Keratinocyte (primary cell): ENCODE data around the gene CIDEA. TPM values are rescaled to one million over a fixed set of nuclear protein-coding genes. Genes with fewer than 3 reads are reported as not detected.

Experiments
- DNase-seq: peaks from one replicate; pipeline ENCODE4 v3.0.0-alpha.2; 2011; ENCODE audit warnings: low read depth, missing footprints, low spot score
- FAIRE-seq: peaks from 2 replicates; lab custom pipeline; 2011; peaks lifted over from hg19 to GRCh38; lab: Jason Lieb, UNC
- H2AFZ ChIP-seq: 2 replicates; pipeline ENCODE4 v1.6.0; 2012; ENCODE audit warnings: low read length, control low read depth, inconsistent platforms; ENCODE audit not compliant: control insufficient read depth
- H3K27ac ChIP-seq: 2 replicates; pipeline ENCODE4 v1.5.1; 2011; ENCODE audit warnings: low read length; ENCODE audit not compliant: control insufficient read depth, insufficient read depth
- H3K27me3 ChIP-seq: 3 replicates; pipeline ENCODE4 v1.6.0; 2011; ENCODE audit warnings: low read length; ENCODE audit not compliant: control insufficient read depth, insufficient read depth; ENCODE audit errors: extremely low read depth
- H3K36me3 ChIP-seq, 2 experiments: 2 replicates in 1 of 2; 3 replicates in 1 of 2; pipeline ENCODE4 v1.5.1; 2011; ENCODE audit warnings: low read length in 2 of 2, mild to moderate bottlenecking in 1 of 2; ENCODE audit not compliant: control insufficient read depth in 2 of 2, insufficient read depth in 2 of 2; ENCODE audit errors: extremely low read depth in 1 of 2
- H3K4me1 ChIP-seq: 3 replicates; pipeline ENCODE4 v1.5.1; 2011; ENCODE audit warnings: low read length; ENCODE audit not compliant: control insufficient read depth, insufficient read depth; ENCODE audit errors: extremely low read depth
- H3K4me2 ChIP-seq: 3 replicates; pipeline ENCODE4 v1.6.0; 2011; ENCODE audit warnings: low read depth, low read length; ENCODE audit not compliant: control insufficient read depth, insufficient read depth; ENCODE audit errors: extremely low read depth
- H3K4me3 ChIP-seq, 3 experiments: fragments of 200-600 bp in 1 of 3; sonication (generic) in 1 of 3; 2 replicates in 2 of 3; 3 replicates in 1 of 3; pipeline ENCODE4 v1.5.1; 2011 to 2016; ENCODE audit warnings: low read length in 3 of 3, mild to moderate bottlenecking in 3 of 3, control low read depth in 2 of 3, inconsistent platforms in 1 of 3, low read depth in 1 of 3, mixed read lengths in 1 of 3, mixed run types in 1 of 3, moderate library complexity in 1 of 3; ENCODE audit not compliant: control insufficient read depth in 2 of 3, insufficient read depth in 2 of 3; ENCODE audit errors: extremely low read depth in 1 of 3
- H3K79me2 ChIP-seq: 2 replicates; pipeline ENCODE4 v1.6.0; 2012; ENCODE audit warnings: low read length; ENCODE audit not compliant: control insufficient read depth, insufficient read depth
- H3K9ac ChIP-seq: 3 replicates; pipeline ENCODE4 v1.6.0; 2011; ENCODE audit warnings: low read length; ENCODE audit not compliant: control insufficient read depth, insufficient read depth; ENCODE audit errors: extremely low read depth
- H3K9me1 ChIP-seq: 3 replicates; pipeline ENCODE4 v1.6.0; 2011; ENCODE audit warnings: low read length; ENCODE audit not compliant: control insufficient read depth, insufficient read depth; ENCODE audit errors: extremely low read depth
- H3K9me3 ChIP-seq: 2 replicates; pipeline ENCODE4 v1.5.1; 2012; ENCODE audit warnings: low read depth, low read length; ENCODE audit not compliant: control insufficient read depth
- H4K20me1 ChIP-seq: 3 replicates; pipeline ENCODE4 v1.6.0; 2011; ENCODE audit warnings: low read length; ENCODE audit not compliant: control insufficient read depth, insufficient read depth; ENCODE audit errors: extremely low read depth
- CTCF ChIP-seq, 3 experiments: IDR thresholded peaks in 1 of 3; conservative IDR thresholded peaks in 1 of 3; optimal IDR thresholded peaks in 1 of 3; 2 replicates in 2 of 3; 3 replicates in 1 of 3; pipeline versions ENCODE3 to v1.5.1; 2011; ENCODE audit warnings: low read length in 3 of 3, mild to moderate bottlenecking in 3 of 3, moderate library complexity in 2 of 3, control low read depth in 1 of 3, inconsistent platforms in 1 of 3; ENCODE audit not compliant: insufficient read depth in 2 of 3; ENCODE audit errors: extremely low read depth in 1 of 3
- EZH2 ChIP-seq: IDR thresholded peaks from one replicate; pipeline ENCODE4 v1.6.1; 2012; ENCODE audit warnings: inconsistent platforms, mild to moderate bottlenecking, low read length, moderate library complexity
- dilution Hi-C: fragments of 300-500 bp; cut with MboI; formaldehyde crosslinking; loops from one replicate; pipeline ENCODE4 v1.7.0; 2020; ENCODE audit warnings: low sequenced_read_pairs; ENCODE audit not compliant: extremely low pct_ligation_motif_present
- polyA plus RNA-seq, 5 experiments: library from polyadenylated mRNA; depleted of rRNA in 3 of 5; stranded (reverse) in 3 of 5; stranded (forward) in 1 of 5; unstranded in 1 of 5; fragments of >200 nt; gene quantifications; 1 replicate in 1 of 5; 2 replicates in 3 of 5; 3 replicates in 1 of 5; pipeline versions ENCODE4 v1.2.1 to v1.2.3, GENCODE V29; 2011 to 2012; ENCODE audit warnings: missing spikeins in 2 of 5, low read depth in 1 of 5, low replicate concordance in 1 of 5

Gene CIDEA
- polyA plus RNA-seq, 1 donor (not counting 4 experiments of a cell fraction or from before 2014, with no cell fraction given) = 1.2 TPM

GRCh38 chr18:12306752-12307700 lies 52.9 kb downstream of the CIDEA start:
- Histone ChIP-seq H3K27me3 (no peaks in the 10 kb centered on the region), H2AFZ (no peak overlapping the region), H3K9ac (peak overlapping the region; percentile 98), H4K20me1 (no peaks in the 10 kb centered on the region), H3K4me3 (peak overlapping the region; percentile 51 to 80 (median 59)), H3K79me2 (peaks cover 32% of the 10 kb centered on the region), H3K27ac (peak overlapping the region; percentile 52), H3K9me1 (no peaks in the 10 kb centered on the region), H3K36me3 (peaks cover 6 to 24% of the 10 kb centered on the region in 2 experiments), H3K9me3 (no peaks in the 10 kb centered on the region), H3K4me2 (peak overlapping the region; percentile 73), H3K4me1 (peaks cover 32% of the 10 kb centered on the region)
- TF ChIP-seq EZH2 (no peak), CTCF (optimal IDR thresholded peaks at IDR 0.05 in 1 of 3, IDR thresholded peaks at IDR 0.05 in 1 of 3, conservative IDR thresholded peaks at IDR 0.05 in 1 of 3; ENCODE audit: extremely low read depth in 1 of 3, insufficient read depth in 2 of 3, low read length in 3 of 3) (peak in 1 of 3 experiments; percentile 28)
- dilution Hi-C loops = no loop called here
- DNase-seq (no peak), FAIRE-seq (no peak)

- H4K20me1 ChIP-seq = no peaks in the 10 kb centered on the region
- H3K36me3 ChIP-seq = peaks cover 9 to 29% of the 10 kb centered on the region in 2 experiments
- no peaks in the 10 kb centered on the region for H3K27me3 ChIP-seq
- H3K4me2 ChIP-seq = peak within 1 kb of the TSS; percentile 100
- peaks cover 27% of the 10 kb centered on the region for H3K4me1 ChIP-seq
- FAIRE-seq = no peak
- peak within 1 kb of the TSS; percentile 22 for H2AFZ ChIP-seq
- no peak for DNase-seq
- peak within 1 kb of the TSS; percentile 80 to 89 (median 83) for H3K4me3 ChIP-seq
- dilution Hi-C loops = no loop called here
- H3K9me1 ChIP-seq = no peaks in the 10 kb centered on the region
- H3K9ac ChIP-seq = peak within 1 kb of the TSS; percentile 98
- peaks cover 39% of the 10 kb centered on the region for H3K79me2 ChIP-seq
- no peaks in the 10 kb centered on the region for H3K9me3 ChIP-seq
- peak within 1 kb of the TSS; percentile 96 for H3K27ac ChIP-seq
- TF ChIP-seq CTCF (optimal IDR thresholded peaks at IDR 0.05 in 1 of 3, IDR thresholded peaks at IDR 0.05 in 1 of 3, conservative IDR thresholded peaks at IDR 0.05 in 1 of 3; ENCODE audit: extremely low read depth in 1 of 3, insufficient read depth in 2 of 3, low read length in 3 of 3) = peak in 1 of 3 experiments; percentile 26
- no peak for TF ChIP-seq EZH2
Observed at GRCh38 chr18:12307701-12308385, 53.7 kb downstream of the CIDEA start, which contains the start of gene TUBB6. TSS of gene TUBB6 (plus strand) at chr18:12308241. CDS start at chr18:12308293, 52 bp downstream.
